ENCODE measurements around the gene ADGRE2.

Gene ADGRE2

DNA sequence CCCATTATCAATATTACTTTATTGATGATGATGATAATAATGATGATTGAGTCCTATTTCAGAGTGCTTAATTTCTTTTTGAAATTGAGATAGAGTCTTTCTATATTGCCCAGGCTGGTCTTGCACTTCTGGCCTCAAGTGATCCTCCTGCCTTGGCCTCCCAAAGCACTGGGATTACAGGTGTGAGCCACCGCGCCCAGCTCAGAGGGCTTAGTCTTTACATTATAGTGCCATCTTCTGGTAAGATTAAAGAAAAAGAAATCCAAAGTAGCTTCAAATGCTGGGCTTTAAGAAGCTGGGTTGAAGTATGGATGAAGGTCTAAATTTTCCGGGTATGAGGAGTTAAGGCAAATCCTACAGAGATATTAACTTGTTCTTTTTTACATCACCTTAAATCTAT is 91.9 kb downstream of the ADGRE2 start:
- no peak overlapping the region for H3K4me3 ChIP-seq (ENCODE audit: low read depth, low read length)
- no peak for DNase-seq (ENCODE audit: low read depth)
- in situ Hi-C loops (cut with HindIII; ENCODE audit: low sequenced_read_pairs) = no loop called here
- TF ChIP-seq, protein P1, sequence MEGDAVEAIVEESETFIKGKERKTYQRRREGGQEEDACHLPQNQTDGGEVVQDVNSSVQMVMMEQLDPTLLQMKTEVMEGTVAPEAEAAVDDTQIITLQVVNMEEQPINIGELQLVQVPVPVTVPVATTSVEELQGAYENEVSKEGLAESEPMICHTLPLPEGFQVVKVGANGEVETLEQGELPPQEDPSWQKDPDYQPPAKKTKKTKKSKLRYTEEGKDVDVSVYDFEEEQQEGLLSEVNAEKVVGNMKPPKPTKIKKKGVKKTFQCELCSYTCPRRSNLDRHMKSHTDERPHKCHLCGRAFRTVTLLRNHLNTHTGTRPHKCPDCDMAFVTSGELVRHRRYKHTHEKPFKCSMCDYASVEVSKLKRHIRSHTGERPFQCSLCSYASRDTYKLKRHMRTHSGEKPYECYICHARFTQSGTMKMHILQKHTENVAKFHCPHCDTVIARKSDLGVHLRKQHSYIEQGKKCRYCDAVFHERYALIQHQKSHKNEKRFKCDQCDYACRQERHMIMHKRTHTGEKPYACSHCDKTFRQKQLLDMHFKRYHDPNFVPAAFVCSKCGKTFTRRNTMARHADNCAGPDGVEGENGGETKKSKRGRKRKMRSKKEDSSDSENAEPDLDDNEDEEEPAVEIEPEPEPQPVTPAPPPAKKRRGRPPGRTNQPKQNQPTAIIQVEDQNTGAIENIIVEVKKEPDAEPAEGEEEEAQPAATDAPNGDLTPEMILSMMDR (IDR thresholded peaks at IDR 0.05; ENCODE audit: low read depth, low read length, missing control alignments) = no peak

DNA sequence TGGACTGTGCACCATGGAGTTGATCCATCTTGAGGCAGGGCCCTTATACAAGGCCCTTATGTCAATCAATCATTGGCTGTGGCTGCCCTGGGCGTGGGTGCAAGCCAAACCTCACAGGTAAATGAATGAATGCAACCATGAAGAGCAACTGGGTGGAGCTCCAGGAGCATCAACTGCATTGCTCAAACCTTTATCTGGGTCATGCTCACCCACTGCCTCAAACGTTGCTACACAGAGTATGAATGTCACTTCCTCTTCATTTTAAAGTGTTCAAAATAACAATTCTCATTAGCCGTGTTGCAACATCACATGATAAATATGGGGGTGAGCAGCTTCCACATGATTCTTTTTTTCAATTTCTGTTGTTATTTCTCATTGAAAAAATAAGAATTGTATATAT is 94.9 kb downstream of the ADGRE2 start:
- no peak overlapping the region for H3K4me3 ChIP-seq (ENCODE audit: low read depth, low read length)
- TF ChIP-seq, protein P1 (IDR thresholded peaks at IDR 0.05; ENCODE audit: low read depth, low read length, missing control alignments) = no peak
- in situ Hi-C loops (cut with HindIII; ENCODE audit: low sequenced_read_pairs) = no loop called here
- no peak for DNase-seq (ENCODE audit: low read depth)

Data from astrocyte of the cerebellum (primary cell).